ENCODE results near the gene ODF4.

The ODF4 gene

GRCh38 chr17:8382052-8382879, 42.6 kb downstream of the ODF4 start:
- DNase-seq: no peak
- H3K4me1 ChIP-seq (ENCODE audit: control insufficient read depth, insufficient read depth, low read depth, low read length): peaks cover 16% of the 10 kb centered on the region

GRCh38 chr17:8382880-8383142, 43.2 kb downstream of the ODF4 start:
- Histone ChIP-seq H3K9ac (ENCODE audit: low read length) (peak overlapping the region; percentile 98), H2AK5ac (ENCODE audit: low read length, severe bottlenecking) (no peak overlapping the region), H3K4me3 (ENCODE audit: insufficient read depth in 1 of 2, low read depth in 1 of 2, low read length in 2 of 2) (peak overlapping the region; percentile 80 to 96), H3K27me3 (ENCODE audit: control insufficient read depth in 1 of 2, insufficient read depth in 1 of 2, low read length in 2 of 2) (no peaks in the 10 kb centered on the region), H3K79me1 (replicated peaks; ENCODE audit: low read length, poor library complexity, severe bottlenecking) (no peaks in the 10 kb centered on the region), H3K23ac (ENCODE audit: low read length in 2 of 2) (no peak overlapping the region), H3K9me3 (ENCODE audit: control insufficient read depth, low read length) (no peaks in the 10 kb centered on the region), H3K18ac (ENCODE audit: low read depth in 1 of 2, low read length in 2 of 2) (peak overlapping the region; percentile 33 to 44), H2AFZ (ENCODE audit: low read depth, low read length) (no peak overlapping the region), H2BK120ac (ENCODE audit: low read depth, low read length) (no peak overlapping the region), H3K4me2 (ENCODE audit: low read length, poor library complexity, severe bottlenecking) (no peak overlapping the region), H3K14ac (ENCODE audit: low read length in 2 of 2) (no peak overlapping the region), H4K91ac (ENCODE audit: low read length) (no peak overlapping the region), H3K36me3 (ENCODE audit: control insufficient read depth in 1 of 2, insufficient read depth in 2 of 2, low read depth in 1 of 2, low read length in 2 of 2) (peaks cover 14 to 42% of the 10 kb centered on the region in 2 experiments), H2BK12ac (ENCODE audit: low read length in 2 of 2) (no peak overlapping the region), H2BK15ac (ENCODE audit: low read depth, poor library complexity, severe bottlenecking) (no peak overlapping the region), H2BK5ac (ENCODE audit: low read depth, low read length, poor library complexity, severe bottlenecking) (peak overlapping the region; percentile 98), H3K4ac (ENCODE audit: low read depth in 1 of 2, low read length in 2 of 2) (peak overlapping the region in 1 of 2 experiments; percentile 52), H3K4me1 (ENCODE audit: control insufficient read depth, insufficient read depth, low read depth, low read length) (peaks cover 16% of the 10 kb centered on the region), H4K8ac (ENCODE audit: low read length) (no peak overlapping the region), H3K27ac (ENCODE audit: low read length, poor library complexity, severe bottlenecking) (peak overlapping the region; percentile 95)
- under 1% methylated on average over 15 of the region's 15 CpGs for WGBS
- DNase-seq: no peak

More at GRCh38 chr17:8382052-8382879, 42.6 kb downstream of the ODF4 start:
- peaks cover 14 to 48% of the 10 kb centered on the region in 2 experiments for H3K36me3 ChIP-seq (ENCODE audit: control insufficient read depth in 1 of 2, insufficient read depth in 2 of 2, low read depth in 1 of 2, low read length in 2 of 2)
- no peak overlapping the region for H3K14ac ChIP-seq (ENCODE audit: low read length in 2 of 2)
- H3K4ac ChIP-seq (ENCODE audit: low read depth in 1 of 2, low read length in 2 of 2): peak overlapping the region in 1 of 2 experiments; percentile 52
- no peaks in the 10 kb centered on the region for H3K9me3 ChIP-seq (ENCODE audit: control insufficient read depth, low read length)
- no peaks in the 10 kb centered on the region for H3K27me3 ChIP-seq (ENCODE audit: control insufficient read depth in 1 of 2, insufficient read depth in 1 of 2, low read length in 2 of 2)
- H2AFZ ChIP-seq (ENCODE audit: low read depth, low read length): no peak overlapping the region
- H4K8ac ChIP-seq (ENCODE audit: low read length): no peak overlapping the region
- 14% methylated on average over 21 of the region's 27 CpGs for WGBS
- H3K4me2 ChIP-seq (ENCODE audit: low read length, poor library complexity, severe bottlenecking): peak overlapping the region; percentile 80
- H3K9ac ChIP-seq (ENCODE audit: low read length): peak overlapping the region; percentile 98
- no peak overlapping the region for H2AK5ac ChIP-seq (ENCODE audit: low read length, severe bottlenecking)
- no peak overlapping the region for H2BK15ac ChIP-seq (ENCODE audit: low read depth, poor library complexity, severe bottlenecking)
- peak overlapping the region; percentile 95 for H3K27ac ChIP-seq (ENCODE audit: low read length, poor library complexity, severe bottlenecking)
- H3K23ac ChIP-seq (ENCODE audit: low read length in 2 of 2): no peak overlapping the region
- no peak overlapping the region for H4K91ac ChIP-seq (ENCODE audit: low read length)
- no peaks in the 10 kb centered on the region for H3K79me1 ChIP-seq (replicated peaks; ENCODE audit: low read length, poor library complexity, severe bottlenecking)
- H3K18ac ChIP-seq (ENCODE audit: low read depth in 1 of 2, low read length in 2 of 2): peak overlapping the region in 1 of 2 experiments; percentile 33
- H2BK12ac ChIP-seq (ENCODE audit: low read length in 2 of 2): no peak overlapping the region
- no peak overlapping the region for H2BK5ac ChIP-seq (ENCODE audit: low read depth, low read length, poor library complexity, severe bottlenecking)
- H2BK120ac ChIP-seq (ENCODE audit: low read depth, low read length): no peak overlapping the region
- H3K4me3 ChIP-seq (ENCODE audit: insufficient read depth in 1 of 2, low read depth in 1 of 2, low read length in 2 of 2): peak overlapping the region; percentile 80 to 96

GRCh38 chr17:8383143-8383822, 43.6 kb downstream of the ODF4 start, which contains the start of gene RPL26:
Gene RPL26 (minus strand): TSS chr17:8383193. CDS start chr17:8382310, 883 bp downstream.
- peak within 1 kb of the TSS; percentile 78 to 98 for H3K18ac ChIP-seq (ENCODE audit: low read depth in 1 of 2, low read length in 2 of 2)
- peaks cover 10 to 38% of the 10 kb centered on the region in 2 experiments for H3K36me3 ChIP-seq (ENCODE audit: control insufficient read depth in 1 of 2, insufficient read depth in 2 of 2, low read depth in 1 of 2, low read length in 2 of 2)
- peak within 1 kb of the TSS; percentile 59 for H2AFZ ChIP-seq (ENCODE audit: low read depth, low read length)
- no peaks in the 10 kb centered on the region for H3K79me1 ChIP-seq (replicated peaks; ENCODE audit: low read length, poor library complexity, severe bottlenecking)
- peak within 1 kb of the TSS; percentile 97 for H4K8ac ChIP-seq (ENCODE audit: low read length)
- H3K27ac ChIP-seq (ENCODE audit: low read length, poor library complexity, severe bottlenecking): peak within 1 kb of the TSS; percentile 95
- DNase-seq: peak; percentile 99
- H3K4me3 ChIP-seq (ENCODE audit: insufficient read depth in 1 of 2, low read depth in 1 of 2, low read length in 2 of 2): peak within 1 kb of the TSS; percentile 80 to 96
- no peaks in the 10 kb centered on the region for H3K9me3 ChIP-seq (ENCODE audit: control insufficient read depth, low read length)
- H3K4me2 ChIP-seq (ENCODE audit: low read length, poor library complexity, severe bottlenecking): peak within 1 kb of the TSS; percentile 80
- peak within 1 kb of the TSS; percentile 93 for H4K91ac ChIP-seq (ENCODE audit: low read length)
- peak within 1 kb of the TSS; percentile 96 for H2BK15ac ChIP-seq (ENCODE audit: low read depth, poor library complexity, severe bottlenecking)
- H2BK5ac ChIP-seq (ENCODE audit: low read depth, low read length, poor library complexity, severe bottlenecking): peak within 1 kb of the TSS; percentile 98
- peak within 1 kb of the TSS in 1 of 2 experiments; percentile 99 for H3K14ac ChIP-seq (ENCODE audit: low read length in 2 of 2)
- peak within 1 kb of the TSS in 1 of 2 experiments; percentile 95 for H3K23ac ChIP-seq (ENCODE audit: low read length in 2 of 2)
- peaks cover 16% of the 10 kb centered on the region for H3K4me1 ChIP-seq (ENCODE audit: control insufficient read depth, insufficient read depth, low read depth, low read length)
- no peaks in the 10 kb centered on the region for H3K27me3 ChIP-seq (ENCODE audit: control insufficient read depth in 1 of 2, insufficient read depth in 1 of 2, low read length in 2 of 2)
- under 1% methylated on average over 52 of the region's 55 CpGs for WGBS
- peak within 1 kb of the TSS; percentile 98 for H3K9ac ChIP-seq (ENCODE audit: low read length)
- H2AK5ac ChIP-seq (ENCODE audit: low read length, severe bottlenecking): no peak within 1 kb of the TSS
- peak within 1 kb of the TSS; percentile 83 to 88 for H3K4ac ChIP-seq (ENCODE audit: low read depth in 1 of 2, low read length in 2 of 2)
- peak within 1 kb of the TSS; percentile 20 to 52 for H2BK12ac ChIP-seq (ENCODE audit: low read length in 2 of 2)
- peak within 1 kb of the TSS; percentile 89 for H2BK120ac ChIP-seq (ENCODE audit: low read depth, low read length)
